Activated CD4-positive, CD25-positive, alpha-beta regulatory T cell treated with anti-CD3 and anti-CD28 coated beads, Interleukin-2, amount 50 U/mL, for 16 hours (primary cell): Measurements from ENCODE around the gene ACP3.

Experiments
- DNase-seq: peaks from one replicate; pipeline ENCODE4 v3.0.0-alpha.2; 2020; ENCODE audit warnings: low read depth, low spot score

The ACP3 gene

GRCh38 chr3:132407025-132407424 lies 89.8 kb downstream of the ACP3 start:
- no peak for DNase-seq
